GM12875 (cell line): ENCODE data around the gene BMF.
"Not testable (repeated sequence)": the region's sequence is repeated elsewhere in the genome, so short reads cannot be mapped to it uniquely, and the experiment has no call there.

ENCODE experiments used
- H3K4me3 ChIP-seq: one replicate; pipeline ENCODE4 v1.5.1; 2011; ENCODE audit warnings: low read depth, low read length, control low read depth
- CTCF ChIP-seq: IDR thresholded peaks from 2 replicates; pipeline ENCODE4 v1.5.1; 2011; ENCODE audit warnings: low read depth, mild to moderate bottlenecking, control low read depth, inconsistent platforms, low read length, moderate library complexity, borderline replicate concordance; ENCODE audit not compliant: insufficient read depth

Gene BMF

DNA sequence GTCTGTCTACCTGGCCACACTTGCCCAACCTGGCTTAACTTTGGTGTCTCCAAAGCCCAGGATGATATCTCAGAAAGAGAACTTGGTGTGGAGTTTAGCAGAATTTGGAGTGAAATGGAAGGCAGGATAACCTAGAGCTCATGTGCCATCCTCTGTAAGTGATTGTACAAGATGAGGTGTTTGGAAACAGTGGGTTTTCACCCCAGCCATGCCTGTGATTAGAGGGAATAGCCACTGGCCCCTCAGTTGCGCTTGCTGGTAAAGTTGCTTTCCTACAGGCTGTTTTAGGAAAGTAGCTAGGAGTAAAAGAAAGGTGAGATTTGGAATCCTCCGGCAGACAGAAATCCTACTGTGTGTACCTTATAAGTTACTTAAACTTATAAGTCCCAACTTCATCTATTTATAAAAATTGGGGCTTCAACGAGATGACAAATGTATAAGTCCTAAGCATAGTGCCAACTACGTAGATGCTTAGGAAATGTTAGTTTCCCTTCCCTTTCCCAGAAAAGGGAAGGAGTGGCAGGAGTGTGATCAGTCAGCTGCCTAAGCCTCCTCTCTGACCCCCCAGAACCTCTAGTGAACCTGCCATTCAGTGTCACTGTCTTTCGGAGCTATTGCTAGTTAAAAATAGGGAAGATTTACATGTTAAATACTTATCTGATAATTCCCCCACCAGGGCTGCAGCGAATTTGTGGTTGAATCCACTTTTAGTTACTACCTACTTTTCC is 13.4 kb upstream of the BMF start:
- no peak for TF ChIP-seq CTCF
- no peak overlapping the region for H3K4me3 ChIP-seq

DNA sequence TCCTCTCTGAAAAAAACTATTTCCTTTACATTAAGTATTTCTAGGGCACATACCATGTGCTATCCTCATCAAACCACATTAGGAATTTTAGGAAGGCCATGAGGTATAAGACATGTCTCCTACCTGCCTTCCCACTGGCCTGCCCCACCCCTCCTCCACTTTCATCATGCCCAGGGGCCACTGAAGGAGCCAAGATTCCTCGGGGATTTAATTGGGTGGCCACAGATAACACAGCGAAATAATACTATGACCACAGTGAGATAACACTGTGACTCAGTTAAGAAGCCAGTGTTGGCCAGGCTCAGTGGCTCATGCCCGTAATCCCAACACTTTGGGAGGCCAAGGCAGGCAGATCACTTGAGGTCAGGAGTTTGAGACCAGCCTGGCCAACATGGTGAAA is 9.8 kb upstream of the BMF start:
- TF ChIP-seq CTCF = no peak
- H3K4me3 ChIP-seq = no peak overlapping the region

GRCh38 chr15:40115670-40116093 is 7.0 kb upstream of the BMF start:
- no peak overlapping the region for H3K4me3 ChIP-seq
- TF ChIP-seq CTCF = no peak

DNA sequence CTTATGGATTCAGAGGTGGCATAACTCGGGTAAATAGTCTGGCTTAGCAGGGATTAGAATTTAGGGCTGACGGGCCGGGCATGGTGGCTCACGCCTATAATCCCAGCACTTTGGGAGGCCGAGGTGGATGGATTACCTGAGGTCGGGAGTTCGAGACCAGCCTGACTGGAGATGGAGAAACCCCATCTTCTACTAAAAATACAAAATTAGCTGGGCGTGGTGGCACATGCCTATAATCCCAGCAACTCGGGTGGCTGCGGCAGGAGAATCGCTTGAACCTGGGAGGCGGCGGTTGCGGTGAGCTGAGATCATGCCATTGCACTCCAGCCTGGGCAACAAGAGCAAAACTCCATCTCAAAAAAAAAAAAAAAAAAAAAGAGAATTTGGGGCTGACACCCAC is 6.4 kb upstream of the BMF start:
- not testable (repeated sequence) for H3K4me3 ChIP-seq

- no peak overlapping the region for H3K4me3 ChIP-seq
Observed at GRCh38 chr15:40114218-40114617, 5.5 kb upstream of the BMF start.

GRCh38 chr15:40112789-40113188 is 4.1 kb upstream of the BMF start:
- no peak overlapping the region for H3K4me3 ChIP-seq
- no peak for TF ChIP-seq CTCF

More at GRCh38 chr15:40114218-40114617, 5.5 kb upstream of the BMF start:
- no peak for TF ChIP-seq CTCF

DNA sequence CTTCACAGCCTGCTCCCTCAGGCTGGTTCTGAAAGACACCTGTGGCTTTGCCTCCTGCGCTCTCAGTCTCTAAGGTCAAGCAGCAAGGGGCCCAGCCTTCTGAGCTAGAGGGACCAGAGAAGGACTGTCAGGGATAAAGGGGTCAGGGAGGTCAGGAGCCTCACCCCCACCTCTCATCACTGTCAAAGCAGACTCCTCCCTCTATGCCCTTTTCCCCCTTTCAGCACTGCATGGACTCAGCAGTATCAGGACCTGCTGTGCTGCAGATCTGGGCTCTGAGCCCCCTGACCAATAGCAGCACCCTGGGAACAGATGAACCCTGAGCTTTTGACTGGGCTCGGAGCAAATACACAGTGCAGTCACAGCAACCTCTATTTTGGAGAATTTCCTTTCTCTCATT is 3.2 kb upstream of the BMF start:
- TF ChIP-seq CTCF = no peak

More for the DNA sequence above, 3.2 kb upstream of the BMF start:
- H3K4me3 ChIP-seq = no peak overlapping the region
